Measurements from ENCODE around the gene MRC2.

Gene MRC2

GRCh38 chr17:62725791-62726249 is 98.3 kb downstream of the MRC2 start:
- no peak for DNase-seq

GRCh38 chr17:62727916-62728672 is 100.6 kb downstream of the MRC2 start:
- no peak for DNase-seq

- DNase-seq, result no peak
These were observed 104.7 kb downstream of the MRC2 start for GRCh38 chr17:62732125-62732524.

- DNase-seq, result no peak
These were observed 107.7 kb downstream of the MRC2 start for GRCh38 chr17:62735044-62735651.

- no peak for DNase-seq
These were observed 110.0 kb downstream of the MRC2 start for GRCh38 chr17:62737513-62737912.

- no peak for DNase-seq
These were observed 110.8 kb downstream of the MRC2 start for GRCh38 chr17:62738281-62738680.

- DNase-seq, result no peak
These were observed 112.3 kb downstream of the MRC2 start for GRCh38 chr17:62739645-62740388.

- DNase-seq, result no peak
These were observed 113.8 kb downstream of the MRC2 start for GRCh38 chr17:62741290-62741689.

Measured in HCEC 1CT (cell line).